Loucy (cell line): ENCODE measurements around the gene TRIP6.

Experiments
- EZH2phosphoT487 ChIP-seq: fragments of 200-600 bp; IDR thresholded peaks from 2 replicates; pipeline ENCODE4 v1.6.1; 2018; ENCODE audit warnings: antibody characterized with exemption, mild to moderate bottlenecking, moderate library complexity, borderline replicate concordance
- TF ChIP-seq, protein P1 (sequence below): fragments of 200-600 bp; sonication (generic); conservative IDR thresholded peaks from 2 replicates; pipeline ENCODE4 v1.5.1; 2014; ENCODE audit warnings: mild to moderate bottlenecking, antibody characterized with exemption, low read length

DNA sequence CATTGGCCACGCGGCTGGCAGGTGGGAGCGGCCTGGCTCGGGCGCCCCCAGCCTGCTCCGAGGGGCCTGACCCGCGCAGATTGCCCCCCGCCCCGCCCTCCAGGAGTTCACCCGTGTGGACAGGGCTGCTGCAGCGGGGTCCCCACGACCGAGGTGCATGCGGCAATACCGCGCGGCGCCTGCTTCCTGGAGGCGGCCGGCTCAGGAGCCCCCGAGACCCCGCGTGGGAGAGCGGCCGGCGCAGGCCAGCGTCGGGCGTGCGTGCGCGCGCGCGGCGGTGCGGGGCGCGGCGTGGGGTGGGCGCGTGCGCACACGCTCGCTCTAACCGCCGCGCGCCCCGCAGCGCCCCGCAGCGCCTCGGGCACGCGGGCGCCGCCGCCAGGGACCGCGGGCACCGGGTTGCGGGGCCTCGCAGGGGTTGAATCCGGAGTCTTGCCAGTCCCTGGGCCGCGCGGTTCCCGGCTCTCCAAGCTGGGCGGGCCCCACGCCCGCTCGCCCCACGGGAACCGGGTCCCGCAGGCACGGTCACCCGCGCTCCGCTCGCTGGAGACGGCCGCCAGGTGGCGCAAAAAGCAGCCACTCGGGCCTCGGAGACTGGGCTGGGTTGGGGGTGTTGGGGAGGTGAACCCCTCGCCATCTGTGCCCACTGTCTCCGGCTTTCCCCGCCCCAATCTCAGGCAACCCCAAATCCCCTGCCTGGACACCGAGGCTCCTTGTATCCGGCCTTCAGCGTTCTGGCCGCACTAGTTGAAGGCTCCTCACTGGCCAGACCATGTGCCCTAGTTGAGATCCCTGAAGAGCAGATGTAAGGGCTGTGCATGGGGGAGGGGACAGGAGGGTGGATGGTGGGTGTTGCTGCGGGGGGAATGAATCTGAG lies 29.8 kb downstream of the TRIP6 start:
- TF ChIP-seq, protein P1, sequence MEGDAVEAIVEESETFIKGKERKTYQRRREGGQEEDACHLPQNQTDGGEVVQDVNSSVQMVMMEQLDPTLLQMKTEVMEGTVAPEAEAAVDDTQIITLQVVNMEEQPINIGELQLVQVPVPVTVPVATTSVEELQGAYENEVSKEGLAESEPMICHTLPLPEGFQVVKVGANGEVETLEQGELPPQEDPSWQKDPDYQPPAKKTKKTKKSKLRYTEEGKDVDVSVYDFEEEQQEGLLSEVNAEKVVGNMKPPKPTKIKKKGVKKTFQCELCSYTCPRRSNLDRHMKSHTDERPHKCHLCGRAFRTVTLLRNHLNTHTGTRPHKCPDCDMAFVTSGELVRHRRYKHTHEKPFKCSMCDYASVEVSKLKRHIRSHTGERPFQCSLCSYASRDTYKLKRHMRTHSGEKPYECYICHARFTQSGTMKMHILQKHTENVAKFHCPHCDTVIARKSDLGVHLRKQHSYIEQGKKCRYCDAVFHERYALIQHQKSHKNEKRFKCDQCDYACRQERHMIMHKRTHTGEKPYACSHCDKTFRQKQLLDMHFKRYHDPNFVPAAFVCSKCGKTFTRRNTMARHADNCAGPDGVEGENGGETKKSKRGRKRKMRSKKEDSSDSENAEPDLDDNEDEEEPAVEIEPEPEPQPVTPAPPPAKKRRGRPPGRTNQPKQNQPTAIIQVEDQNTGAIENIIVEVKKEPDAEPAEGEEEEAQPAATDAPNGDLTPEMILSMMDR: peak; percentile 65
- TF ChIP-seq EZH2phosphoT487: no peak
